GM19395 (cell line): ENCODE results near the gene GALM.

Experiments
- ATAC-seq: cut with Tn5 transposase; IDR thresholded peaks from one replicate; pipeline ENCODE4 v1.9.1; 2021; ENCODE audit warnings: mild to moderate bottlenecking, moderate library complexity; ENCODE audit not compliant: unreplicated experiment

Gene GALM

DNA sequence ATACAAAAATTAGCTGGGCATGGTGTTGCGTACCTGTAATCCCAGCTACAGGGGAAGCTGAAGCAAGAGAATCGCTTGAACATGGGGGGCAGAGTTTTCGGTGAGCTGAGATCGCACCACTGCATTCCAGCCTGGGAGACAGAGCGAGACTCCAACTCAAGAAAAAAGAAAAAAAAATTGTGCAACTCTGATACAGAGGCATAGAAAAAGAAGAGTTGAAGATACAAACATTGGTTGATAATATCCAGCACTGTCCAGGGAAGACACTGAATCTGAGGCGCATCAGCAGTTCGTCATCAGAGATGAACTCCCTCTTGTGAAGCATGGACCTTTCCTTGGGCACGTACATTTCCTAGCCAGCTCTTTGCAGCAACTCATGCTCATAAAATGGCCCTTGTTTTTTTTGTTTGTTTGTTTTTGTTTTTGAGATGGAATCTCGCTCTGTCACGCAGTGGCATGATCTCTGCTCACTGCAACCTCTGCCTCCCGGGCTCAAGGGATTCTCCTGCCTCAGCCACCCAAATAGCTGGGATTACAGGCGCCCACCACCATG is 16.7 kb upstream of the GALM start:
- ATAC-seq: no peak

DNA sequence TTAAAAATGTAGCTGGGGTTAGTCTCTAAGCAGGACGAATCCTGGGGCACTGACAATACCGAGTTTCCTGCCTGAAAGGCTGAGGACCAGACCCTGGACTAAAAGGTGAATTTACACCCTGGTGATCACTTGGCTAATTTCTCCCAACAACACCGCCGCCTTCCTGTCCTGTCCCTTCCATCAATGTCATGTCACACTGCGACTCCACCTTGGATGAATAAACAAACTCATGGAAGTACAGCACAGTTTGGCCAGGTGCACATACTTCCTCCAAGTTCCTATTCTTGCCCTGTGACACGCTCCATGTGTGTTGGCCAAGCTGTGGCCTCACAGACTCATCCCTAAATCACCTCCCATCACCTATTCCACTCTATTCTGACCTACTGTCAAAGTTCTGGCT is 15.9 kb upstream of the GALM start:
- no peak for ATAC-seq

DNA sequence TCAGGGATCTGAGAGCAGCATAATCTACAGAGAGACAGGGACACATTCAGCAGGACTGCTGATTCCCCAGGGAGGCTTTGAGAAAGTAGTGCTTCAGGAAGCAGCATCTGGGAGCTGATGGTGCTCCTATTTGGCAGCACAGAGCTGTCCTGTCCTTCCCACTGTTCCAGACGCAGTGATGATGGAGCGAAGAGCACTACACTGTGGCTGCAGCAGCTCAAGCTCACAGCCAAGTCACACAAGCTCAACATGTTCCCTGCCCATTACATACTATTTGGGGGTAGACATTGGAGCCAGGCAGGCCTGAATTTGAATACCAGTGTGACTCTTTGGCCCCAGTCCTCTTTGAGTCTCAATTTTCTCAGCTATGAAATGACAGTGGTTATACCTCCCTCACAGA is 15.2 kb upstream of the GALM start:
- no peak for ATAC-seq

DNA sequence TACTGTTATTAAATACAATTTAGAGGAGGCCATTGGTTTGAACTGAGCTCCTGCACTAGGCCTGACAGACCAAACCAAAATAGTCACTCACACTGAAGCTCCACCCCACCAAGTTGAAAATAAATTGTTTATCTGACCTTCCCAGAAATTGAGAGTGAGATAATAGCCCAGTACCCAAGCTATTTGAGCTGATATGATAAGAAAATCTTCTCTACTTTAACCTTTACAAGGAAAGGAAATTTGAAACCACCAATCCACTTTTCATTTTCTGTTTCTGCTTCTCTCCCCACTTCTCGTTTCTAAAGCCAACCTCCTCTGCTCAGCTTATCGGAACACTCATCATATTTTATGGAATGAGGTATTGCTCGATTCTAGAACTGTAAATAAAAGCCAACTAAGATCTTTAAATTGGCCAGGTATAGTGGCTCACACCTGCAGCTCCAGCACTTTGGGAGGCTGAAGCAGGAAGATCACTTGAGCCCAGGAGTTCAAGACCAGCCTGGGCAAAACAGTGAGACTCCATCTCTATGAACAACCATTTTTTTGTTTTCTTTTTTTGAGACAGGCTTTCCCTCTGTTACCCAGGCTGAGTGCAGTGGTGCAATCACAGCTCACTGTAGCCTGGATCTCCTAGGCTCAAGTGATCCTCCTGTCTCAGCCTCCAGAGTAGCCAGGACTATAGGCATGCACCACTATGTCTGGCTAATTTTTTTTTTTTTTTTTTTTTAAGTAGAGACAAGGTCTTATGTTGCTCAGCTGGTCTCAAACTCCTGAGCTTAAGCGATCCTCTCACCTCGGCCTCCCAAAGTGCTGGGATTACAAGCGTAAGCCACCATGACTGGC is 13.3 kb upstream of the GALM start:
- peak; percentile 57 for ATAC-seq

DNA sequence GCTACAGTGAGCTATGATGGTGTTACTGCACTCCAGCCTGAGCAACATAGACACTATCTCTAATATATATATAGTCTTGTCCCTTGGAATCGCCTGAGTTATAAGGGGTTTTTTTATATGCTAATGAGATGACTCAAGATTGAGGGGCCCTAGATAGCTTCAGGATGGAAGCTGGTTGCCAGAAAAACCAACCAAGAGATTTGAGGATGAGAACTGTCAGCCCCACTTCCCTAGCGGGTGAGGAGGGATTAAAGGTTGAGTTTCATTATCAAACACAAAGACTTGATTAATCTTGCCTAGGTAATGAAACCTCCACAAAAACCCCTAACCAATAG is 12.6 kb upstream of the GALM start:
- ATAC-seq: peak; percentile 2

DNA sequence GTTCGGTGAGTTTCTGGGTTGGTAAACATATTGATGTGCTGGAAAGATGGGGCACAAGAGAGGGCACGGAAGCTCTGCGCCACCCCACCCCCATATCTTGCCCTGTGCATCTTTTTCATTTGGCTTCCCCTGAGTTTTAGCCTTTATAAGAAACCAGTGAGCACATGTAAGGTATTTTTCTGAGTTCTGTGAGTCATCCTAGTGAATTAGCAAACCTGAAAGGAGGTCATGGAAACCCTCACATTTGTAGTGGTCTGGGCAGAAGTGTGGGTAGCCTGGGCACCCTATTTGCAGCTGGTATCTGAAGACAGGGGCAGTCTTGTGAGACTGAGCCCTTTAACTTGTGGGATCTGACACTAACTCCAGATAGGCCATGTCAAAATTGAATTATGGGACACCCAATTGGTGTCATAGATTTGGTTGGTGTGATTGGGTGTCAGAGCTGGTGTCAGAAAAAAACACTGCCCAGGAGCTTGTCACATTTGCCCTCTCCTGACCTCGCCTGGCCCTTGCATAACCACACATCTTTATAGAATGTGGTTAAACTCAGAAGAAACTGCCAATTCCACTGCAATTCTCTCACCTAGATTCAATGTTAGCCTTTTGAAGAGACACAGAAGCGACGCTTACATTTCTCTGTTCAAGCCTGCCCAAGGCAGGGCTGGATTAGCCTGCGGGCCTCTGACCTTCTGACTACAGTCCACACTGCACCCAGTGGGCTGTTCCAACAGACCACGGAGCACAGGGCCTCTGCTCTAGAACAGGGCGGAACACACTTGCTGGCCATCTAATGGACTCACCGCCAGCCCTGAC is 12.0 kb upstream of the GALM start:
- peak; percentile 46 for ATAC-seq

DNA sequence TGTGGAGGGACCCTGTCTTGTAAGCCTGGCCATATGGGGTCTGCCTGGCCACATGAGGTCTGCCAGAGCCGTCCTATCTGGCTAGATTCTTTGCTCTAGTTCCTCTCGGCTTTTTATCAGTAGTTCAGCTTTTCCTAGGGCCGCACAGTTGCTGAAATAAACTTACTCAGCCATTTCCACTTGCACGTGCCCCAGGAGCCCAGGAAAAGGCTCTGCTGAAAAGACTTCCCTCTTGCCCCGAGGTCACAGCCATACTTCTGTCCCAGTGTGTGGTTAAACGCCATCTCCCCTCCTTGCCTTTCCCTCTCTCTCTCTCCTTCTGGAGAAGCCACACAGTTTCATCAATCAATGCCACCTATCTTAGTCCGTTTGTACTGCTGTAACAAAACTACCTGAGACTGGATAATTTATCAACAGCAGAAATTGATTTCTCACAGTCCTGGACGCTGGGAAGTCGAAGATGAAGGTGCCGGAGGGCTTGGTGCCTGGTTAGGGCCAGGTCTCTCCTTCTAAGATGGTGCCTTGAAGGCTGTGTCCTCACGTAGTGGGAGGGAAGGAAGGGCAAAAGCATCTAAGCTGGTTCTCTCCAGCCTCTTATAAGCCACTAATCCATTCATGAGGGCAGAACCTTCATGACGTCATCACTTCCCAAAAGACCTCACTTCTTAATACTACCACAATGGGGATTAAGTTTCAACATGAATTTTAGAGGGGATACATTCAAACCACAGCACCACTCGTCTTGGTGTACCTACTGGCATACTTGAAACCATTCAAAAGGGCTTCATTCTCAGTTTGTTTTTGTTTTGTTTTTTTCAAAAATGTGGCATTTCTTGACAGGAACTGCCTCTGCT is 11.2 kb upstream of the GALM start:
- no peak for ATAC-seq

DNA sequence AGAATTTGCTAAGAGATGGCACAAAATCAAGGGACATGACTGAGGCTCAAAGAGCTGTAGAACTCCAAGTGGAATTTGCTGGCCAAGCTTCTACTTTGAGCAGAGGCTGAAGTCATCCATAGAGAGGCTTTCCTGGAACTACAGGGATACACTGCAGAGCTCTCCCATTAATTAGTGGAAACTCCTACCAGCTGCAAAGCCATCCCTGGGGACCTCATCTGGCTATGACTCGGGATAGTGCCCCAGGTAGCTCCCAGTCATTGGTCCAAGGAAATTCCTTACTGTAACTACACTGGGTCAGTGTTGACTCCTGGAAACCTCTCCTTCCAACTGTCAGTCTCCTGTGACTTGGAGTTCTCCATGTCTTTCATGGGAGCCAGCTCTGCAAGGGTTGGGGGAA is 10.5 kb upstream of the GALM start:
- ATAC-seq: no peak

DNA sequence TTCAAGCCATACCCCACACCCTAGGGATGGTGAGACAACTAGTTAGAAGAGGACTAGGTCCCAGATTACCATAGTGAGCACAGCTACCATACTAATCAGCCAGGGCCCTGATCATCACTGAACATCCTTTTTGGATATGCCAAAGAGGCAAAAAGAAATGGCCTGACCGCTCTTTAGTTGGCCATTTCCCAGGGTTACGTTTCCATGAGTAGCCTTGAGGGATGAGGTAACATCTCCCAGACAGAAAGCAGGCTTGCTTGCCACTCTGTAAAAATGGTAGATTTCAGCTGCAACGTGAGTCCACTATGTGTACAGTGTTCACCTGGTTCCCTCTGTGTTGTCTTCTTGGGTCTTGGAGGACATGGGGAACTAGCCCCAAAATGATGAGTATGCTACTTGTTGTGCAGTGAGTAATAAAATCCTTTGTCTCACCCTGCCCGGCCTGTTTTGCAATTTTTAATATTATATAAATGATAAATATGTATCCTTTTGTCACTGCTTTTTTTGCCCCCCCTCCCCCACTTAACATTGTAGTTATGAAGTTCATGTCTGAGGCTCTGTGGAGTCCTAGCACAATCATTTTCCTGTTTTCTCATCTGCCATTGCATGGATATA is 8.9 kb upstream of the GALM start:
- ATAC-seq: no peak

DNA sequence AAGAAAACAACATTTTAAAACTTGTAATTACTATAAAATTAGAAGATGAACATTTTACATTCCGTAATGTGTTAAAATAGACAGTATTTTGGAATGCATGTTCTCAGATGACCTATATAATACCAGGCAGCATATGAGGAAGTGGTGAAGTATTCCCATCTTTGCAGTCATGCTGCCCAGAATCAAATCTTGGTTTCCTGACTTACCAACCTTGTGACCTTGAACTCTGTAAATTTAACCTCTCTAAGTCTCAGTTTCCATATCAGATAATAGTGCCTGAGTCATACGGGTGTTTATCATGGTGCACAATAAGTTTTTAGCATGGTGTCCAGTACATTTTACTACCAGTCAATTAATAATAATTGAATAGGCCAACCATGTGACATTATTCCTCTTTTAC is 7.3 kb upstream of the GALM start:
- no peak for ATAC-seq

DNA sequence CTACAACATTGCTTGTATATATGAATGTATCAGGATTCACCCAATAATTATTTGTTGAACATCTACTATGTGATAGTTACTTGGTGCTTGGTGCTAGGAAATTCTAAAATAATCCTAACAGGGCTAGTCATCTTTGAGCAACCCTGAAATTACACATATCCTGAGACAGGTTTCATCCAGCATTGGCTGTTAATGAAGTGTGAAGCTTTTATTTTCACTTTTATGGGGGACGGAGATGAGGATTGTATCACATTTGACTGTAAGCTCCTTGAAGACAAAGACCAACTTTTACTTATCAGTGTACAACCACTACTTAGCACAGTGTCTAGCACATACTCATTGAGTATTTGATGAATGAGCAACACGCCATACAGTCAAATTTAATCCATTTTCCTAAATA is 6.8 kb upstream of the GALM start:
- ATAC-seq: no peak

DNA sequence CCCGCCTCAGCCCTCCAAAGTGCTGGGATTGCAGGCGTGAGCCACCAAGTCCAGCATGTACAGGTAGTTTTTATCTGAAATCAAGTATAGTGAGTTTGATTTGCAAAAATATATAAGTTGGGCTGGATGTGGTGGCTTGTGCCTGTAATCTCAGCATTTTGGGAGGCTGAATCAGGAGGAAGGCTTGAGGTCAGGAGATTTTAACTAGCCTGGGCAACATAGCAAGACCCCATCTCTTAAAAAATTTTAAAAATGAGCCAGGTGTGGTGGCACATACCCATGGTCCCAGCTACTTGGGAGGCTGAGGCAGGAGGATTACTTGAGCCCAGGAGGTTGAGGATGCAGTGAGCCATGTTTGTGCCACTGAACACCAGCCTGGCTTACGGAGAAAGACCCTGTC is 5.6 kb upstream of the GALM start:
- ATAC-seq: no peak

DNA sequence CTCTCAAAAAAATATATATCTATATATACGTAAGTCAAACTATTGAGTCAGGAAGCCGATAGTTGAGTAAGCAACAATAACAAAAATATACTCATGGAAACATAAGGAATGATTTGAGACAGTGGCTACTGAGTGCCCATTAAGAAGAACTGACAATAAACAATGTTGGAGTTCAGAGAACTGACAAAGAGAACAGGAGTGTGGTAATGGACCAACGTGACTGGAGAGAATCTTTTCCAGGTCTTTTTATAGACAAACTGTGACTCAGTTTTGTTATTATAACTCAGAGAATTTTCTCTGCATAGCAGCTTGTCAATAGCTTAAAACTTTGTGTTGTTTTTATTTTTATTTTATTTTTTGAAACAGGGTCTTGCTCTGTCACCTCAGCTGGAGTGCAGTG is 4.6 kb upstream of the GALM start:
- ATAC-seq: no peak

DNA sequence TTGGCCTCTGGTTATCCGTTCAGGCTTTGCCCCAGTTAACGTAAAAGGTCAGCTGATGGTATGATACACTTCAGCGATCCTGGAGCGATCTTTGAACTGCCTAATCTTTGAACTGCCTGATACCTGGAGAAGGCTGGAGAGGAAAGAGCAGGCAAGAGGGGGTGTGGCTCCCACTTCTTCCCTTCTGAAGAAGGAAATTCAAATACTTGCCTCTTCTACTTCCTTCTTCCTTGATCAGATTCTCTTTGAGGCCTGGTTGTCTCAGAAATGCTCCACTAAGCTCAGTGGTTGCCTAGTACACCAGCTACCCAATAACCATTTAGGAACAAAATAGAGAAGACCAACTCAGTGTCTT is 619 bp downstream of the GALM start:
- ATAC-seq: no peak

DNA sequence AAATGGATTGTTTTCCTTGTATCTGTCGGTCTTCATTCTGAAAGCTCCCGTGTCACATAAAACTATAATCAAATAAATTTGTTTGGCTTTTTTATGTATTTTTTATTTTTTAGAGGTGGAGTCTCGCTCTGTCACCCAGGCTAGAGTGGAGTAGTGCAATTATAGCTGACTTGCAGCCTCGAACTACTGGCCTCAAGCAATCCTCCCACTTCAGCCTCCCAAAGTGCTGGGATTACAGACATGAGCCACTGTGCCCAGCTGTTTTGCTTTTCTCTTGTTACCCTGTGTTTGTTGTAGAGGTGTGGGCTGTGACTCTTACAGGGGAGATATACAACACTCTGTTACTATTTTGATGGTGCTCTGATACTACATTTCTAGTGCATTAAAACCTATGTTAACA is 2.2 kb downstream of the GALM start:
- ATAC-seq: no peak

DNA sequence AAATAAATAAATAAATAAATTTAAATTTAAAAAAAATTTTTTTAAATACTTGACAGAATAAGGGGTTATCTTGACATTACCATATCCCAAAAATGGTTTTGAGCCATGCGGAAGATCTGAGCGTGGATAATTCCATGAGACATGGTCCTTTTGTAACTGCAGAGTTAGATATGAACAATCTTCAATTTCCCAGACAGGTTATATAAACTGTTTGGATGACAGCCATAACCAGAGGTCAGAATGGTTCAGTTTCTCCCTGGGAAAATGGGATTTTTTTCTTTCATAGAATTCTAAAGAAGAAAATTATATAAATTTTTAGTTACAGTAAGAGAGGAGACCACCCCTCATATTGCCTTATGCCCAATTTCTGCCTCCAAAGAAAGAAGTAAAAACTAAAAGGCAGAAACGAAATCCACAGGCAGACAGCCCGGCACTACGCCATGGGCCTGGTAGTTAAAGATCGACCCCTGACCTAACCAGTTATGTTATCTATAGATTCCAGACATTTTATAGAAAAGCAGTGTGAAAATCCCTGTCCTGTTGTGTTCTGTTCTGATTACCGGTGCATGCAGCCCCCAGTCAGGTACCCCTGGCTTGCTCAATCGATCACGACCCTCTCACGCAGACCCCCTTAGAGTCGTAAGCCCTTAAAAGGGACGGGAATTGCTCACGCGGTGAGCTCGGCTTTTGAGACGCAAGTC is 3.0 kb downstream of the GALM start:
- ATAC-seq: no peak

DNA sequence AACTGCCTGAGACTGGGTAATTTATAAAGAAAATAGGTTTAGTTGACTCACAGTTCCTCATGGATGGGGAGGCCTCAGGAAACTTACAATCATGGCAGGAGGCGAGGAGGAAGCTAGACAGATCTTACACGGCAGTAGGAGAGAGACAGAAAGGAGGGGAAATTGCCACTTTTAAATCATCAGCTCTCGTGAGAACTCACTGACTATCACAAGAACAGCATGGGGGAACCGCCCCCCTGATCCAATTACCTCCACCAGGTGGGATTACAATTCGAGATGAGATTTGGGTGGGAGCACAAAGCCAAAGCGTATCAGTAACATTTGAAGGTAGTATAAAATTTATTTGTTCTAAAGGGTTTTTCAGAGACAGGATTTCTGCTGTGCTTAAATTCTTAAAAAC is 5.4 kb downstream of the GALM start:
- no peak for ATAC-seq

DNA sequence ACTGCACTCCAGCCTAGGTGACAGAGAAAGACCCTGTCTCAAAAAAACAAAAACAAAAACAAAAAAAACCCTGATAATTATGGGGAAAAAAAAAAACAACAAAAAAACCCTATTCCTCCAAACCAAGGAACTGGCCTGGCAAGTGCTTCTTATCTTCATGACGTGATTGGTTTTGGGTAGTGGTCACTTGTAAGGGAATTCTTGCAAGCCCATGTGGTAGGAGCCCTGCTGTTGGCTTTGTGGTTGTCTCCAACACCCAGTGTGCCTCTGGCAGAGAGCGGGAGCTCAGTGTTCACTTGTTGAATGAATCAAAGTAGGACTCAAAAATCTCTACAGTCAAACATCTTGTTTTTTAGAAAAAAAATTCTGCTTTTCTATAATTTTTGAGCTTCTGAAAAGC is 6.0 kb downstream of the GALM start:
- ATAC-seq: no peak

DNA sequence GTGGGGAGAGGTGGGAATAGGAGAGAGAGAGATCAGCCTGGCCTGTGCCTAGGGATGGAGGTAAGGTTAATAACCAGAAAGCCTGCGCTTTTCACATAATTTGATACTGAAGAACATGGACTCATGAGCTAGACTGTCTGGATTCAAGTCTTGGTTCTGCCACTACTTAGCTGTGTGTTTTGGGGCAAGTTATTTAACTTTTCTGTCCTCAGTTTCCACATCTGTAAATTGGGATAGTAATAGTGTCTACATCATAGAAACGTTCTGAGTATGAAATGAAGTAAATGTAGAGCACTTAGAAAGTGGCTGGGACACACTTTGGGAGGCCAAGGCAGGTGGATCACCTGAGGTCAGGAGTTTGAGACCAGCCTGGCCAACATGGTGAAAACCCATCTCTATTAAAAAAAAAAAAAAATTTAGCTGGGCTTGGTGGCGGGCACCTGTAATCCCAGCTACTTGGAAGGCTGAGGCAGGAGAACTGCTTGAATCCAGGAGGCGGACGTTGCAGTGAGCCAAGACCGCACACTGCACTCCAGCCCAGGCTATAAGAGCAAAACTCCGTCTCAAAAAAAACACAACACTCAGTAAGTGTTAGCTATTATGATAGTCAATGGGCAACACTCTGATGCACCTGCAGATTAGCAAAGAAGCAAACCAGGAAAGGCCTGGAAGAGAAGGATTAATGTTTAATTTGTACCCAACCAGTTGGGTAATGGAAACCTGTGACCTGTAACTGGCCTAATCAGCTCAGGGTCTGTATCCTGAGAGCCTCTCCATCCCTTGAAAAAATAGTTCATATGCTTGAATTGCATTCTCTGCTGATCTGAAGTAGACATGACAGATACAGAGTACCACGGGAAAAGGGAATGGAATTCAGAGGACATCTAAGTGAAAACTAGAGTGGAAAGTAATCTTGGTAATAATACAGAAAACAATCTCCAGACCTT is 6.8 kb downstream of the GALM start:
- ATAC-seq: no peak
